WI38 (cell line): ENCODE data around the gene HPGD.

Experiments used
- H3K4me3 ChIP-seq: 2 replicates; pipeline ENCODE4 v1.5.1; 2011; ENCODE audit warnings: low read depth, mild to moderate bottlenecking, control low read depth, low read length
- TF ChIP-seq, protein P1 (sequence below): IDR thresholded peaks from 2 replicates; pipeline ENCODE4 v1.5.1; 2012; ENCODE audit warnings: low read depth, mild to moderate bottlenecking, control low read depth, low read length

HPGD gene

DNA sequence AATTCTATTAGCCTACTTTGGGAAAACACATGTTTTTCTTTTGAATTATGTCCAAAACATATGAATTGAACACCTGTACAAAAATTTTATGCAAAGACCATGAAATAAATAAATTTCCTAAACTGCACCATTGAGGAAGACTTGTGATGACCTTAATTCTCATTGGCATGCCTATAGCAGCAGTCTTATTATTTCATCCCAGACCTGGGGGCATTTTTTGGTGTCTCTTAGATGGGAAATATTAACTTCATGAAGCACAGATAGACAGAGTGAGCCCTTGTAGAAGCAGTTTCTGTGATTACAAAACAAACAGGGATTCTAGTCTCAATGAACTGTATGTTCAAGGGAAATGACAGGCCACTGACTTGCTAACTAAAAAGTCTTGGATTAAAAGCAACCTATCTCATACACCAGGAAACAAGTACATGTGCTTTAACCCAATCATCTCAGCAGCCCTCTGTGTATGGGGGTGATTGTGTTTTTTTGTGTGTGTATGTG lies 32.0 kb upstream of the HPGD start:
- H3K4me3 ChIP-seq = no peak overlapping the region
- TF ChIP-seq, protein P1, sequence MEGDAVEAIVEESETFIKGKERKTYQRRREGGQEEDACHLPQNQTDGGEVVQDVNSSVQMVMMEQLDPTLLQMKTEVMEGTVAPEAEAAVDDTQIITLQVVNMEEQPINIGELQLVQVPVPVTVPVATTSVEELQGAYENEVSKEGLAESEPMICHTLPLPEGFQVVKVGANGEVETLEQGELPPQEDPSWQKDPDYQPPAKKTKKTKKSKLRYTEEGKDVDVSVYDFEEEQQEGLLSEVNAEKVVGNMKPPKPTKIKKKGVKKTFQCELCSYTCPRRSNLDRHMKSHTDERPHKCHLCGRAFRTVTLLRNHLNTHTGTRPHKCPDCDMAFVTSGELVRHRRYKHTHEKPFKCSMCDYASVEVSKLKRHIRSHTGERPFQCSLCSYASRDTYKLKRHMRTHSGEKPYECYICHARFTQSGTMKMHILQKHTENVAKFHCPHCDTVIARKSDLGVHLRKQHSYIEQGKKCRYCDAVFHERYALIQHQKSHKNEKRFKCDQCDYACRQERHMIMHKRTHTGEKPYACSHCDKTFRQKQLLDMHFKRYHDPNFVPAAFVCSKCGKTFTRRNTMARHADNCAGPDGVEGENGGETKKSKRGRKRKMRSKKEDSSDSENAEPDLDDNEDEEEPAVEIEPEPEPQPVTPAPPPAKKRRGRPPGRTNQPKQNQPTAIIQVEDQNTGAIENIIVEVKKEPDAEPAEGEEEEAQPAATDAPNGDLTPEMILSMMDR = no peak

GRCh38 chr4:174553828-174554227 lies 31.5 kb upstream of the HPGD start:
- TF ChIP-seq, protein P1 = no peak
- no peak overlapping the region for H3K4me3 ChIP-seq

GRCh38 chr4:174553031-174553430 lies 30.7 kb upstream of the HPGD start:
- TF ChIP-seq, protein P1 = no peak
- no peak overlapping the region for H3K4me3 ChIP-seq

DNA sequence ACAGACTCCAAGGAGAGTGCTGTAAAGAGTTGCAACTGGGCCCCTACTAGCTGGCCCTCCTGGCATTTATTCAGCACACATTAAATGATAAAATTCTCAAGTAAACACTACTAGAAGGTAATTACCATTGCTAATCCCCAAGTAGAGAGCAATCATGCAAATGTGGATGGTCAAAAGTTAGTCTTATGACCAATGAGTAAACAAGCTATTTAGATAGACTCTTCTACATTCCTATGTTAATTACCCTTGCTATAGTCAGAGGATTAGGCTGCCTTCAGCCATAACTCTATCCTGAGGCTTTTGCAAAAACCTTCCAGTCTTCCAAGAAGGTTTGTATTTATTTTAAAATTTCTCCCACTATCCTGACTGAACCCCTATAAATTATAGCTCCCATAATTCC lies 28.3 kb upstream of the HPGD start:
- TF ChIP-seq, protein P1 = no peak
- H3K4me3 ChIP-seq = no peak overlapping the region

- TF ChIP-seq, protein P1 = no peak
- no peak overlapping the region for H3K4me3 ChIP-seq
Measured at GRCh38 chr4:174549721-174550120, 27.4 kb upstream of the HPGD start.

- TF ChIP-seq, protein P1 = no peak
- no peak overlapping the region for H3K4me3 ChIP-seq
Measured at GRCh38 chr4:174545268-174545667, 23.0 kb upstream of the HPGD start.

GRCh38 chr4:174544496-174544895 lies 22.2 kb upstream of the HPGD start:
- H3K4me3 ChIP-seq = no peak overlapping the region
- TF ChIP-seq, protein P1 = no peak
